ENCODE results near the gene MX2.

DNA sequence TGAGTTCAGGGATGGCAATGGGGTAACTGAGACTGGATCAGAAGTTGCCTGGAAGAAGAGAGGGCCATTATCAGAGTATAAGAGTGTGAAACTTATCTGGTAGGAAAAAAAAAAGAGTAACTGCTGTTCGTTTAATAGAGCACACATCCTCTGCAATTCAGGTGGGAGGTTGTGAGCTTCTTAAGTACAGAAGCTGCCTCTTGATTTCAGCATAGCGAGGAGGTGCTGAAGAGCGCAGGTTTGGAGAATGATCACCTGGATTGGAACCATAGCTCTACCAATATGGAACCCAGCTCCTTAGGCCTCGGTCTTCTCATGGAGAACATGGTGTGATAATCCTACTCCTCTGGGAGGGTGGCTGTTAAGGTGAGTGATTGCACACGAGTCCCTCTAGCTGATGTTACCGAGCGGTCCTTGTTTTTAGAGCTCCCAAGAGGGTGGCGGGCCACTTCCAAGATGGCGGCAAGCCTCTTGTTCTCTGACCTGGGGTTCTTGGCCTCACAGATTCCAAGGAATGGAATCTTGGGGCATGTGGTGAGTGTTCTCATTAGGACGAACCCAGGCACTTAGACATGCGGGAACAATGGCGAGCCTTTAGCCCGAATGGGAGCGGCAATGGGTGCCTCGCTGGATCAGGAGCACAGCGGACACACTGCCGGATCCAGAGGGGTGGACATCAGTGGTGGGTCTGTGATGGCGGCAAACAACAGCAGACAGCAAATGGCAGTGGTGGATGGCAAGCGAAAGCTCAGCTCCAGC, 60.9 kb downstream of the MX2 start:
- TF ChIP-seq, protein P1, sequence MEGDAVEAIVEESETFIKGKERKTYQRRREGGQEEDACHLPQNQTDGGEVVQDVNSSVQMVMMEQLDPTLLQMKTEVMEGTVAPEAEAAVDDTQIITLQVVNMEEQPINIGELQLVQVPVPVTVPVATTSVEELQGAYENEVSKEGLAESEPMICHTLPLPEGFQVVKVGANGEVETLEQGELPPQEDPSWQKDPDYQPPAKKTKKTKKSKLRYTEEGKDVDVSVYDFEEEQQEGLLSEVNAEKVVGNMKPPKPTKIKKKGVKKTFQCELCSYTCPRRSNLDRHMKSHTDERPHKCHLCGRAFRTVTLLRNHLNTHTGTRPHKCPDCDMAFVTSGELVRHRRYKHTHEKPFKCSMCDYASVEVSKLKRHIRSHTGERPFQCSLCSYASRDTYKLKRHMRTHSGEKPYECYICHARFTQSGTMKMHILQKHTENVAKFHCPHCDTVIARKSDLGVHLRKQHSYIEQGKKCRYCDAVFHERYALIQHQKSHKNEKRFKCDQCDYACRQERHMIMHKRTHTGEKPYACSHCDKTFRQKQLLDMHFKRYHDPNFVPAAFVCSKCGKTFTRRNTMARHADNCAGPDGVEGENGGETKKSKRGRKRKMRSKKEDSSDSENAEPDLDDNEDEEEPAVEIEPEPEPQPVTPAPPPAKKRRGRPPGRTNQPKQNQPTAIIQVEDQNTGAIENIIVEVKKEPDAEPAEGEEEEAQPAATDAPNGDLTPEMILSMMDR (IDR thresholded peaks at IDR 0.05; ENCODE audit: low read depth, low read length), result no peak
- no peak for TF ChIP-seq POLR2A (IDR thresholded peaks at IDR 0.05; ENCODE audit: extremely low read depth, insufficient read length)
- TF ChIP-seq, protein P2, sequence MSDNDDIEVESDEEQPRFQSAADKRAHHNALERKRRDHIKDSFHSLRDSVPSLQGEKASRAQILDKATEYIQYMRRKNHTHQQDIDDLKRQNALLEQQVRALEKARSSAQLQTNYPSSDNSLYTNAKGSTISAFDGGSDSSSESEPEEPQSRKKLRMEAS (IDR thresholded peaks at IDR 0.05; ENCODE audit: low read depth, low read length), result no peak
